ENCODE data around the gene LPO. TPM values are rescaled to one million over a fixed set of nuclear protein-coding genes. Genes with fewer than 3 reads are reported as not detected.
A peak's percentile ranks its signal among the peaks of the same experiment; 100 is the strongest.

LPO gene
- polyA plus RNA-seq, 1 donor: 0.37 TPM

DNA sequence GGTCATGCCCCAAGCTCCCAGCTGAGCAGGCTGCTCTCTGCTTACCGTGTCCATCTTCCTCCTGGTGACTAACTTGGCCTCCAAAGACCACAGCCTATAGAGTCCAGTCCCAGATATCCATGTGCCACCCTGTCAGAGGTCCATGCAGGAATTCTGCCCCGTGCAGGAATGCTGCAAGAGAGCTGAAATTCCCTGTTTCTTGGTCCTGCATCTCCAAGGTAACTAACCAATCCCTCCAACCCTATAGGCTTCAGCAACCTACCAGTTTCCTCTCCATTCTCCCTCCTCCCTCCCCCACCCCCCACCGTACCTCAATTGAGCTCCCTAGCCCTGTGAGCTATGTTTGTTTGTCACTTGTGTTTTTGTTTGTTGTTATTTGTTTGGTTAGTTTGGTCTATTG lies 9.7 kb upstream of the LPO start:
- H3K36me3 ChIP-seq (ENCODE audit: control insufficient read depth, insufficient read depth, low read length): no peaks in the 10 kb centered on the region
- no peak overlapping the region for H3K4me3 ChIP-seq (ENCODE audit: low read length)
- no peaks in the 10 kb centered on the region for H3K4me1 ChIP-seq (ENCODE audit: control insufficient read depth, insufficient read depth, low read length)
- H3K9me3 ChIP-seq (ENCODE audit: control insufficient read depth, low read depth, low read length): no peaks in the 10 kb centered on the region
- WGBS (ENCODE audit: insufficient coverage, low lambda C conversion rate): no CpG with 5 or more reads among the region's 3 CpGs
- DNase-seq: no peak
- no peak overlapping the region for H3K27ac ChIP-seq (ENCODE audit: low read length)
- peaks cover 3% of the 10 kb centered on the region for H3K27me3 ChIP-seq (ENCODE audit: control insufficient read depth, insufficient read depth, low read length)

DNA sequence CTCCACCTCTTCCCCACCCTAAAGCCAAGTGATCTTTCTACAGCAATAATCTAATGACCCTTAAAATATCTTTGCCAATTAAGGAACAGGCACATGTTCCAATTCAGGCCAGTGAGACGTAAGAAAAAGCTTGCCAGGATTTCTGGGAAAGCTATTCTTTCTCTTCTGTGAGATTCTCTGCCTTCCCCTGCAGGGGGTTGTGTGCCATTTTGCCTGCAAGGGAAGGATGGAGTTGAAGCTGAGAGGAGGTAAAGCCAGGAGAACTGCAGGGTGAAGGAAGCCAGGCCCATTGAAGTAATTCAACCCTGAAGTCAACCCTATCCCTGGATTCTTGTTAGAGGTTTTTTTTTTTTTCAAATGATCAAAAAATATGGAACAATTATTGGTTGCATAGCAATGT lies 9.0 kb upstream of the LPO start:
- H3K27ac ChIP-seq (ENCODE audit: low read length): no peak overlapping the region
- no peak for DNase-seq
- no peak overlapping the region for H3K4me3 ChIP-seq (ENCODE audit: low read length)
- peaks cover 3% of the 10 kb centered on the region for H3K27me3 ChIP-seq (ENCODE audit: control insufficient read depth, insufficient read depth, low read length)
- no peaks in the 10 kb centered on the region for H3K9me3 ChIP-seq (ENCODE audit: control insufficient read depth, low read depth, low read length)
- no CpG with 5 or more reads among the region's 1 CpG for WGBS (ENCODE audit: insufficient coverage, low lambda C conversion rate)
- no peaks in the 10 kb centered on the region for H3K36me3 ChIP-seq (ENCODE audit: control insufficient read depth, insufficient read depth, low read length)
- H3K4me1 ChIP-seq (ENCODE audit: control insufficient read depth, insufficient read depth, low read length): no peaks in the 10 kb centered on the region

- no CpG with 5 or more reads among the region's 4 CpGs for WGBS (ENCODE audit: insufficient coverage, low lambda C conversion rate)
- H3K4me3 ChIP-seq (ENCODE audit: low read length): no peak overlapping the region
Observed at GRCh38 chr17:58229881-58230280, 8.5 kb upstream of the LPO start.

GRCh38 chr17:58231641-58232040 lies 6.7 kb upstream of the LPO start:
- Histone ChIP-seq H3K9me3 (ENCODE audit: control insufficient read depth, low read depth, low read length) (no peaks in the 10 kb centered on the region), H3K36me3 (ENCODE audit: control insufficient read depth, insufficient read depth, low read length) (no peaks in the 10 kb centered on the region), H3K27ac (ENCODE audit: low read length) (no peak overlapping the region), H3K4me3 (ENCODE audit: low read length) (no peak overlapping the region), H3K4me1 (ENCODE audit: control insufficient read depth, insufficient read depth, low read length) (peaks cover 4% of the 10 kb centered on the region), H3K27me3 (ENCODE audit: control insufficient read depth, insufficient read depth, low read length) (no peaks in the 10 kb centered on the region)
- DNase-seq: peak in 1 of 2 donors; percentile 20
- no CpG with 5 or more reads among the region's 2 CpGs for WGBS (ENCODE audit: insufficient coverage, low lambda C conversion rate)

More at GRCh38 chr17:58229881-58230280, 8.5 kb upstream of the LPO start:
- DNase-seq: no peak
- Histone ChIP-seq H3K9me3 (ENCODE audit: control insufficient read depth, low read depth, low read length) (no peaks in the 10 kb centered on the region), H3K27ac (ENCODE audit: low read length) (no peak overlapping the region), H3K4me1 (ENCODE audit: control insufficient read depth, insufficient read depth, low read length) (no peaks in the 10 kb centered on the region), H3K36me3 (ENCODE audit: control insufficient read depth, insufficient read depth, low read length) (no peaks in the 10 kb centered on the region), H3K27me3 (ENCODE audit: control insufficient read depth, insufficient read depth, low read length) (peaks cover 3% of the 10 kb centered on the region)

DNA sequence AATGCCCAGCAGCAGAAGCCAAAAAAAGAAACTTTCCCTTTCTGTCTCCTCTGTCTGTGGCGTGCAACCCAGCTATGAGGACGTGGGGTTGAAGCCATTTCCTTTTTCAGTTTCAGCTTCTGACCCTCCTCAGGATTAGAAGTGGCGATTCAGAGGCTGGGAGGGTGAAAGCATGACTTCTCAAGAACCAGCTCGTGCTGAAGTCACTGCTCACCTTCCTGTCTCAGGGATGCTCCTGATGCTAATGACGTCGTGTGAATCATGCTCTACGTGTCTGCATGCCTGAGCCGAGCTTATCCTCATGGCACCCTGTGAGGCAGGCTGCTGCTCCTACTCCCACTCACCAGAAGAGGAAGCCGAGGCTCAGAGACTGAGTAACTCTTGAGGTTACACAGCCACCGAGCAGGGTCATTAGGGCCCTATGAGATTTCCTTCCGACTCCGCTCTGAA lies 5.7 kb upstream of the LPO start:
- Histone ChIP-seq H3K4me1 (ENCODE audit: control insufficient read depth, insufficient read depth, low read length) (peaks cover 9% of the 10 kb centered on the region), H3K27me3 (ENCODE audit: control insufficient read depth, insufficient read depth, low read length) (no peaks in the 10 kb centered on the region)

GRCh38 chr17:58233543-58233942 lies 4.8 kb upstream of the LPO start:
- Histone ChIP-seq H3K36me3 (ENCODE audit: control insufficient read depth, insufficient read depth, low read length) (no peaks in the 10 kb centered on the region), H3K4me1 (ENCODE audit: control insufficient read depth, insufficient read depth, low read length) (peaks cover 9% of the 10 kb centered on the region), H3K9me3 (ENCODE audit: control insufficient read depth, low read depth, low read length) (no peaks in the 10 kb centered on the region), H3K27ac (ENCODE audit: low read length) (no peak overlapping the region), H3K4me3 (ENCODE audit: low read length) (no peak overlapping the region), H3K27me3 (ENCODE audit: control insufficient read depth, insufficient read depth, low read length) (no peaks in the 10 kb centered on the region)
- no CpG with 5 or more reads among the region's 3 CpGs for WGBS (ENCODE audit: insufficient coverage, low lambda C conversion rate)
- DNase-seq: no peak

More for the DNA sequence above, 5.7 kb upstream of the LPO start:
- DNase-seq: no peak
- no peak overlapping the region for H3K4me3 ChIP-seq (ENCODE audit: low read length)
- no peaks in the 10 kb centered on the region for H3K9me3 ChIP-seq (ENCODE audit: control insufficient read depth, low read depth, low read length)
- WGBS (ENCODE audit: insufficient coverage, low lambda C conversion rate): no CpG with 5 or more reads among the region's 12 CpGs
- no peak overlapping the region for H3K27ac ChIP-seq (ENCODE audit: low read length)
- H3K36me3 ChIP-seq (ENCODE audit: control insufficient read depth, insufficient read depth, low read length): no peaks in the 10 kb centered on the region

GRCh38 chr17:58234512-58234911 lies 3.9 kb upstream of the LPO start:
- H3K4me1 ChIP-seq (ENCODE audit: control insufficient read depth, insufficient read depth, low read length): peaks cover 9% of the 10 kb centered on the region
- H3K4me3 ChIP-seq (ENCODE audit: low read length): no peak overlapping the region
- no peak overlapping the region for H3K27ac ChIP-seq (ENCODE audit: low read length)
- DNase-seq: no peak
- no peaks in the 10 kb centered on the region for H3K36me3 ChIP-seq (ENCODE audit: control insufficient read depth, insufficient read depth, low read length)
- H3K9me3 ChIP-seq (ENCODE audit: control insufficient read depth, low read depth, low read length): no peaks in the 10 kb centered on the region
- WGBS (ENCODE audit: insufficient coverage, low lambda C conversion rate): no CpG with 5 or more reads among the region's 3 CpGs
- no peaks in the 10 kb centered on the region for H3K27me3 ChIP-seq (ENCODE audit: control insufficient read depth, insufficient read depth, low read length)

DNA sequence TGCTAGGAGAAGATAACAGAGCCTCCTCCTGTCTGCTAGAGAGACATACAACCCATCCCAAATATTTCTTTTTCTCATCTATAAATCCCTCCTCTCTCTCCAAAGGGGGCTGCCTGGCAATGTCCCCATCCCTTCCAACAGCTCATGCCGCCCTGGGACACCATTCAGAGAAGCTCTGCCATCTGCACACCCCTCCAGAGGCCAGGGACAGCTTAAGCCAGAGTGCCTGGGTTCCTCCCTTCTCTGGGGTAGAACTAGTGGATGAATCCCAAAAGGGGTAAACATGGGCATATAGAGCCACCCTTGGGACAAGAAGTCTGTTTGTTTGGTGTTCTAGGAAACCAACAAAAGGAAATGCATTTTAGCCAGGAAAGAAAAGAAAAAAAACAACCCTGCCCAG lies 2.6 kb upstream of the LPO start:
- Histone ChIP-seq H3K4me3 (ENCODE audit: low read length) (no peak overlapping the region), H3K27me3 (ENCODE audit: control insufficient read depth, insufficient read depth, low read length) (no peaks in the 10 kb centered on the region), H3K4me1 (ENCODE audit: control insufficient read depth, insufficient read depth, low read length) (peaks cover 9% of the 10 kb centered on the region), H3K36me3 (ENCODE audit: control insufficient read depth, insufficient read depth, low read length) (no peaks in the 10 kb centered on the region), H3K27ac (ENCODE audit: low read length) (no peak overlapping the region), H3K9me3 (ENCODE audit: control insufficient read depth, low read depth, low read length) (no peaks in the 10 kb centered on the region)
- no peak for DNase-seq
- WGBS (ENCODE audit: insufficient coverage, low lambda C conversion rate): no CpG with 5 or more reads among the region's 1 CpG

DNA sequence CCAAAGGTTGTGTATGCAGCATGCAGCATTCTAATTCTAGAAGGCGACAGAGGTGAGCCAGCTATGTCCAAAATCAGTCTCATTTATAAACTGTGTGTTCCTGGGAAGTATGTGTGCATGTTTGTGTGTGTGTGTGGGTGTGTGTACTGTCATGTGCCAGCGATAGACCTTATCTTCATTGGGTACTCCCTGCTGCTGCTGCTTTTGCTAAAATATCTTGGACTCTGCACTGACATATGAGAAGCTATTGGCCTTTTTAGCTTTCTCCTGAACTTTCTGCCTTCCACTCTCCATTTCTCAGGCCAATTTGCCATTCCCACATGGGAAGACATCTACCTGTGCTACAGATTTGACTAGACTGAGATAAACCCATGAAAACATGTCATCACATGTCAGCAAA lies 2.0 kb upstream of the LPO start:
- H3K36me3 ChIP-seq (ENCODE audit: control insufficient read depth, insufficient read depth, low read length): no peaks in the 10 kb centered on the region
- H3K4me1 ChIP-seq (ENCODE audit: control insufficient read depth, insufficient read depth, low read length): peaks cover 9% of the 10 kb centered on the region
- no peak overlapping the region for H3K4me3 ChIP-seq (ENCODE audit: low read length)
- DNase-seq: peak in 1 of 2 donors; percentile 30
- no peak overlapping the region for H3K27ac ChIP-seq (ENCODE audit: low read length)
- H3K27me3 ChIP-seq (ENCODE audit: control insufficient read depth, insufficient read depth, low read length): no peaks in the 10 kb centered on the region
- no CpG with 5 or more reads among the region's 2 CpGs for WGBS (ENCODE audit: insufficient coverage, low lambda C conversion rate)
- no peaks in the 10 kb centered on the region for H3K9me3 ChIP-seq (ENCODE audit: control insufficient read depth, low read depth, low read length)

GRCh38 chr17:58239987-58240386 lies 1.6 kb downstream of the LPO start:
- 92% methylated on average over 1 of the region's 1 CpG for WGBS (ENCODE audit: insufficient coverage, low lambda C conversion rate)
- Histone ChIP-seq H3K9me3 (ENCODE audit: control insufficient read depth, low read depth, low read length) (no peaks in the 10 kb centered on the region), H3K4me3 (ENCODE audit: low read length) (no peak overlapping the region), H3K36me3 (ENCODE audit: control insufficient read depth, insufficient read depth, low read length) (no peaks in the 10 kb centered on the region), H3K4me1 (ENCODE audit: control insufficient read depth, insufficient read depth, low read length) (peaks cover 19% of the 10 kb centered on the region), H3K27me3 (ENCODE audit: control insufficient read depth, insufficient read depth, low read length) (peaks cover 4% of the 10 kb centered on the region), H3K27ac (ENCODE audit: low read length) (no peak overlapping the region)
- no peak for DNase-seq

DNA sequence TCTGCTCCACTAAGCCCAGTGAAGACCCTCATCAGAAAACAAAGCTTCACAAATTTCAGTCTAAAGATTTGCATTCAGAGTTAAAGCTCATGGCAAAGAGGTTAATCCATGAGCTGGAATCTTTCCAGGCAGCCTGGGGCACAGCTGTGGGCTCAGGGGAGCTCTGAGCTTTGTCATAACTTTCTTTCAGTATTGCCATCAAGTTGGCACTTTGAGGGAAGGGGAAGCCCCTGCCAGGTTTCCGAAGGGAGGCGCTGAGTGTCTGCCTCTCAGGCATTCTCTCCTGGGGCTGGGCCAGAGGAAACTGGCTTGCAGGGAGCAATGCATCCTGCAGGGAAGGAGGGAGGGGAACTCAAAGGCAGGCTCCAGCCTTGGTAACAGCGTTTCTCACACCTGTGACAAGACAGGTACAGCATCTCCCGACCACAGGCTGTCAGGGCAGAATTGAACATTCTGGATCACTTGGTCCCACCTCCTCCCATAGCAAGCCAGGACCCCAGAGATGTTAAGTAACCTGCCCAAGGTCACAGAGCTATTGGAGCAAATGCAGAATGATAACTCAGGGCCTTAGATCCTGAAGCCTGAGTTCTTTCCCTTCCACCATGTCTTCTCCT lies 3.9 kb downstream of the LPO start:
- no peaks in the 10 kb centered on the region for H3K36me3 ChIP-seq (ENCODE audit: control insufficient read depth, insufficient read depth, low read length)
- H3K27me3 ChIP-seq (ENCODE audit: control insufficient read depth, insufficient read depth, low read length): peaks cover 4% of the 10 kb centered on the region
- H3K4me3 ChIP-seq (ENCODE audit: low read length): no peak overlapping the region
- peaks cover 30% of the 10 kb centered on the region for H3K4me1 ChIP-seq (ENCODE audit: control insufficient read depth, insufficient read depth, low read length)
- H3K9me3 ChIP-seq (ENCODE audit: control insufficient read depth, low read depth, low read length): no peaks in the 10 kb centered on the region
- no peak overlapping the region for H3K27ac ChIP-seq (ENCODE audit: low read length)
- WGBS (ENCODE audit: insufficient coverage, low lambda C conversion rate): no CpG with 5 or more reads among the region's 4 CpGs
- DNase-seq: no peak
